ENCODE measurements around the gene IQCE. TPM values are rescaled to one million over a fixed set of nuclear protein-coding genes. Genes with fewer than 3 reads are reported as not detected.

Gene IQCE, protein sequence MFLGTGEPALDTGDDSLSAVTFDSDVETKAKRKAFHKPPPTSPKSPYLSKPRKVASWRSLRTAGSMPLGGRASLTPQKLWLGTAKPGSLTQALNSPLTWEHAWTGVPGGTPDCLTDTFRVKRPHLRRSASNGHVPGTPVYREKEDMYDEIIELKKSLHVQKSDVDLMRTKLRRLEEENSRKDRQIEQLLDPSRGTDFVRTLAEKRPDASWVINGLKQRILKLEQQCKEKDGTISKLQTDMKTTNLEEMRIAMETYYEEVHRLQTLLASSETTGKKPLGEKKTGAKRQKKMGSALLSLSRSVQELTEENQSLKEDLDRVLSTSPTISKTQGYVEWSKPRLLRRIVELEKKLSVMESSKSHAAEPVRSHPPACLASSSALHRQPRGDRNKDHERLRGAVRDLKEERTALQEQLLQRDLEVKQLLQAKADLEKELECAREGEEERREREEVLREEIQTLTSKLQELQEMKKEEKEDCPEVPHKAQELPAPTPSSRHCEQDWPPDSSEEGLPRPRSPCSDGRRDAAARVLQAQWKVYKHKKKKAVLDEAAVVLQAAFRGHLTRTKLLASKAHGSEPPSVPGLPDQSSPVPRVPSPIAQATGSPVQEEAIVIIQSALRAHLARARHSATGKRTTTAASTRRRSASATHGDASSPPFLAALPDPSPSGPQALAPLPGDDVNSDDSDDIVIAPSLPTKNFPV
- 28.3 and 35.8 TPM in 2 replicates for total RNA-seq (2021)
- percentile 56 among the genes with signal in this experiment for Bru-seq, nascent RNA
- BruChase-seq, experiment 1, labeled RNA remaining after a 2-hour chase, result percentile 66 among the genes with signal in this experiment
- percentile 67 among the genes with signal in this experiment for BruChase-seq, experiment 2, labeled RNA remaining after a 6-hour chase
- long read RNA-seq, full-length matches to known transcripts, result 18 of 34 reads
- long read RNA-seq, partial matches to known transcripts, result 2 of 34 reads
- long read RNA-seq, other reads (novel, unspliced or antisense), result 14 of 34 reads

GRCh38 chr7:2558629-2559282 is at the start of gene IQCE:
Gene IQCE (plus strand): TSS chr7:2558979. CDS start chr7:2559182, 203 bp downstream.
- no peaks in the 10 kb centered on the region for H3K9me3 ChIP-seq (ENCODE audit: insufficient read depth, low read depth)
- H3K27ac ChIP-seq, result no peak within 1 kb of the TSS
- BruUV-seq (replicated peaks), result no TSS peak
- no peak for TF ChIP-seq EZH2 (IDR thresholded peaks at IDR 0.05; ENCODE audit: low read depth)
- TF ChIP-seq, protein P1, sequence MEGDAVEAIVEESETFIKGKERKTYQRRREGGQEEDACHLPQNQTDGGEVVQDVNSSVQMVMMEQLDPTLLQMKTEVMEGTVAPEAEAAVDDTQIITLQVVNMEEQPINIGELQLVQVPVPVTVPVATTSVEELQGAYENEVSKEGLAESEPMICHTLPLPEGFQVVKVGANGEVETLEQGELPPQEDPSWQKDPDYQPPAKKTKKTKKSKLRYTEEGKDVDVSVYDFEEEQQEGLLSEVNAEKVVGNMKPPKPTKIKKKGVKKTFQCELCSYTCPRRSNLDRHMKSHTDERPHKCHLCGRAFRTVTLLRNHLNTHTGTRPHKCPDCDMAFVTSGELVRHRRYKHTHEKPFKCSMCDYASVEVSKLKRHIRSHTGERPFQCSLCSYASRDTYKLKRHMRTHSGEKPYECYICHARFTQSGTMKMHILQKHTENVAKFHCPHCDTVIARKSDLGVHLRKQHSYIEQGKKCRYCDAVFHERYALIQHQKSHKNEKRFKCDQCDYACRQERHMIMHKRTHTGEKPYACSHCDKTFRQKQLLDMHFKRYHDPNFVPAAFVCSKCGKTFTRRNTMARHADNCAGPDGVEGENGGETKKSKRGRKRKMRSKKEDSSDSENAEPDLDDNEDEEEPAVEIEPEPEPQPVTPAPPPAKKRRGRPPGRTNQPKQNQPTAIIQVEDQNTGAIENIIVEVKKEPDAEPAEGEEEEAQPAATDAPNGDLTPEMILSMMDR (conservative IDR thresholded peaks at IDR 0.05), result no peak
- H2AFZ ChIP-seq, result peak within 1 kb of the TSS; percentile 99
- intact Hi-C loops (cut with micrococcal nuclease; ENCODE audit: unreplicated experiment), result loop anchor here (1.0 to 5.0 kb wide), 2 partner anchors 38 to 81 kb away; partner anchors contain the start of gene GRIFIN
- POLR2A ChIA-PET (ENCODE audit: unreplicated experiment), result interaction anchor here (0.6 kb wide), 1 partner anchor 110 kb away, joined by 15 read pairs; no protein-coding TSS in a partner anchor
- H3K4me2 ChIP-seq, result peak within 1 kb of the TSS; percentile 93
- H3K36me3 ChIP-seq (ENCODE audit: low read depth), result no peaks in the 10 kb centered on the region
- peaks cover 29% of the 10 kb centered on the region for H3K4me1 ChIP-seq (replicated peaks; ENCODE audit: insufficient read depth)
- DNase-seq, result peak; percentile 78 to 98
- H3K79me2 ChIP-seq (ENCODE audit: low read depth), result peaks cover 31% of the 10 kb centered on the region
- peak within 1 kb of the TSS; percentile 100 for H3K4me3 ChIP-seq
- H3F3A ChIP-seq (ENCODE audit: insufficient read depth, low read depth), result peaks cover 37% of the 10 kb centered on the region
- H3K27me3 ChIP-seq (ENCODE audit: insufficient read depth, low read depth), result no peaks in the 10 kb centered on the region
- H3K9me2 ChIP-seq (ENCODE audit: insufficient read depth), result no peaks in the 10 kb centered on the region
- peaks cover 7% of the 10 kb centered on the region for H4K20me1 ChIP-seq (ENCODE audit: insufficient read depth)
- CTCF ChIA-PET, result interaction anchor here (0.6 to 0.8 kb wide), 2 partner anchors 42 to 79 kb away, joined by 3 read pairs; no protein-coding TSS in a partner anchor

GRCh38 chr7:2509298-2509906 is 49.4 kb upstream of the IQCE start:
- Histone ChIP-seq H4K20me1 (ENCODE audit: insufficient read depth) (no peaks in the 10 kb centered on the region), H3K4me2 (peak overlapping the region; percentile 77), H2AFZ (no peak overlapping the region), H3F3A (ENCODE audit: insufficient read depth, low read depth) (peaks cover 26% of the 10 kb centered on the region), H3K9me3 (ENCODE audit: insufficient read depth, low read depth) (no peaks in the 10 kb centered on the region), H3K9me2 (ENCODE audit: insufficient read depth) (no peaks in the 10 kb centered on the region), H3K4me1 (replicated peaks; ENCODE audit: insufficient read depth) (peaks cover 26% of the 10 kb centered on the region), H3K36me3 (ENCODE audit: low read depth) (no peaks in the 10 kb centered on the region), H3K27ac (no peak overlapping the region), H3K4me3 (no peak overlapping the region), H3K79me2 (ENCODE audit: low read depth) (no peaks in the 10 kb centered on the region), H3K27me3 (ENCODE audit: insufficient read depth, low read depth) (peaks cover 9% of the 10 kb centered on the region; the same call in 1 of the 2 replicates)
- DNase-seq, result no peak
- ChIA-PET POLR2A (ENCODE audit: unreplicated experiment) (no interaction called here), CTCF (interaction anchor here (0.6 kb wide), 1 partner anchor 18 kb away, joined by 3 read pairs; no protein-coding TSS in a partner anchor)
- intact Hi-C loops (cut with micrococcal nuclease; ENCODE audit: unreplicated experiment), result no loop called here
- BruUV-seq (replicated peaks), result no TSS peak
- TF ChIP-seq, protein P1 (conservative IDR thresholded peaks at IDR 0.05), result no peak
- no peak for TF ChIP-seq EZH2 (IDR thresholded peaks at IDR 0.05; ENCODE audit: low read depth)

All from PC-9 (cell line).